ENCODE data around the gene CACNA1H.
"Not testable (repeated sequence)": the region's sequence is repeated elsewhere in the genome, so short reads cannot be mapped to it uniquely, and the experiment has no call there.

DNA sequence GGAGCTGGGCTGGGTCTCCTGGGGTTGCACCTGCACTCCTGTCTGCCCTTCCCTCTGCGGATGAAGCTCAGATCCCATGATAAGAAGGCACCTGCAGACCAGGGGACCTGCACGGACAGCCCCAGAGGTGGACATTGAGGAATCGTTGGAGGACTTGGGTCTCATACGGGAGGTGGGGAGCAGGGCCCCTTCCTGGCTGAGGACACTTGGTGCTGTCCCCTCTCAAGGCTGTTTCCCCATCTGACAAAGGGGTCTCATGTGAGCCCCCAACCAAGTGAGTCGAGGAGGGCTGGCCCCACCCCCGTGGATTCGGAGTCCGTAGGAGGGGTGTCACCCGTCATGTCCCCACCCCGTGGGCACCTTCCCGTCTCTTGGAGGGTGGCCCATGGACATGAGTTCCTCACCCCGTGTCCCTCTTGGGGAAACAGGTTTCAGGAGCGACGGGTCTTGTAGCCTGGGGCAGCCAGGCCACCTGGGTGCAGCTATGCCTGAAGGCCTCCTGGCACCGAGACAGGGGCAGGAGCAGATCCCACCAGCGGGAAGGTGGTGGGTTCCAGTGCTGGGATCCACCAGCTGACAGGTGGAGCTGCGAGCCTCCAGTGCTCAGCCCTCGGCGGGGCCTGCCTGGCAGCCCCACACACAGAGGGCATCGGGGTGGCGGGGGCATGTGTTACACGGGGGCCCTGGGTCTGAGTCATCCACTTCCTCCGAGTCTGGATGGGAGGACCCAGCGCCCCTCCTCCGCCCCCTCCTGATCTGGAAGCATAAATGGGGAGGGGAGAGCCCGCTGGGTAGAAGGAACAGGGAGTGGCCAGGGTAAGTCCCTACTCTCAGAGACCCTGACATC lies 102.6 kb downstream of the CACNA1H start, which contains the start of gene TPSD1:
- TF ChIP-seq, protein P1, sequence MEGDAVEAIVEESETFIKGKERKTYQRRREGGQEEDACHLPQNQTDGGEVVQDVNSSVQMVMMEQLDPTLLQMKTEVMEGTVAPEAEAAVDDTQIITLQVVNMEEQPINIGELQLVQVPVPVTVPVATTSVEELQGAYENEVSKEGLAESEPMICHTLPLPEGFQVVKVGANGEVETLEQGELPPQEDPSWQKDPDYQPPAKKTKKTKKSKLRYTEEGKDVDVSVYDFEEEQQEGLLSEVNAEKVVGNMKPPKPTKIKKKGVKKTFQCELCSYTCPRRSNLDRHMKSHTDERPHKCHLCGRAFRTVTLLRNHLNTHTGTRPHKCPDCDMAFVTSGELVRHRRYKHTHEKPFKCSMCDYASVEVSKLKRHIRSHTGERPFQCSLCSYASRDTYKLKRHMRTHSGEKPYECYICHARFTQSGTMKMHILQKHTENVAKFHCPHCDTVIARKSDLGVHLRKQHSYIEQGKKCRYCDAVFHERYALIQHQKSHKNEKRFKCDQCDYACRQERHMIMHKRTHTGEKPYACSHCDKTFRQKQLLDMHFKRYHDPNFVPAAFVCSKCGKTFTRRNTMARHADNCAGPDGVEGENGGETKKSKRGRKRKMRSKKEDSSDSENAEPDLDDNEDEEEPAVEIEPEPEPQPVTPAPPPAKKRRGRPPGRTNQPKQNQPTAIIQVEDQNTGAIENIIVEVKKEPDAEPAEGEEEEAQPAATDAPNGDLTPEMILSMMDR (IDR thresholded peaks at IDR 0.05; ENCODE audit: low read depth, low read length, poor library complexity, severe bottlenecking) = not testable (repeated sequence)
- not testable (repeated sequence) for TF ChIP-seq EZH2phosphoT487 (IDR thresholded peaks at IDR 0.05; ENCODE audit: borderline replicate concordance, low read length)

Data from DOHH2 (cell line).